ENCODE data around the gene KRTAP4-8.
"Not testable (repeated sequence)": the region's sequence is repeated elsewhere in the genome, so short reads cannot be mapped to it uniquely, and the experiment has no call there.

Gene KRTAP4-8

GRCh38 chr17:41123991-41124371 is 26.0 kb upstream of the KRTAP4-8 start, which contains the start of gene KRTAP4-12:
TSS of gene KRTAP4-12 (minus strand) at chr17:41124182. CDS start at chr17:41124122, 60 bp downstream.
- not testable (repeated sequence) for H3K4me3 ChIP-seq (ENCODE audit: low read length); H3K9me3 ChIP-seq (replicated peaks; ENCODE audit: low read length)

DNA sequence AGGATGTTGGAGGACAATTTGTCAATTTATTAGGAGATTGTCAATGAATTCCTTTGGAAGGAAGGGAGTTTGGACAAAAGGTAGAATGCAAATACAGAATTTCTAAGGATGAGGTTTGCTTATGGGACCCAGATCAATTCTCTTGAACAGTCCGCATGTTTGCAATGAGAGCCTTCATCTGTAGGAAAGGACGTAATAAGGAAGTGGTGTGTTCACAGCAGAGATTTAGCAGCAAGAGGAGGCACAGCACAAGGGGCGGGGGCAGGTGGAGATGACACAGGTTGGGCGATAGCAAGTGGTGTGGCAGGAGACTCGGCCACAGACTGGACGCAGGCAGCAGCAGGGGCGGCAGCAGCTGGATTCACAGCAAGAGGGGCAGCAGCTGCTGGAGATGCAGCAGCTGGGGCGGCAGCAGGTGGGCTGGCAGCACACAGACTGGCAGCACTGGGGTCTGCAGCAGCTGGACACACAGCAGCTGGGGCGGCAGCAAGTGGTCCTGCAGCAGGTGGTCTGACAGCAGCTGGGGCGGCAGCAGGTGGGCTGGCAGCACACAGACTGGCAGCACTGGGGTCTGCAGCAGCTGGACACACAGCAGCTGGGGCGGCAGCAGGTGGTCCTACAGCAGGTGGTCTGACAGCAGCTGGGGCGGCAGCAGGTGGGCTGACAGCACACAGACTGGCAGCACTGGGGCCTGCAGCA is 25.5 kb upstream of the KRTAP4-8 start:
- H3K4me2 ChIP-seq (ENCODE audit: low read length); H3K4me1 ChIP-seq (ENCODE audit: control insufficient read depth, insufficient read depth, low read length); H3K9me3 ChIP-seq (replicated peaks; ENCODE audit: low read length); H3K9ac ChIP-seq (ENCODE audit: low read depth, low read length); H3K27me3 ChIP-seq (ENCODE audit: control insufficient read depth, insufficient read depth, low read length); H3K36me3 ChIP-seq (ENCODE audit: insufficient read depth, low read length); H3K4me3 ChIP-seq (ENCODE audit: low read length): not testable (repeated sequence)

More at GRCh38 chr17:41123991-41124371, 26.0 kb upstream of the KRTAP4-8 start, which contains the start of gene KRTAP4-12:
- not testable (repeated sequence) for H3K9ac ChIP-seq (ENCODE audit: low read depth, low read length); H3K36me3 ChIP-seq (ENCODE audit: insufficient read depth, low read length); H3K4me2 ChIP-seq (ENCODE audit: low read length); H3K27me3 ChIP-seq (ENCODE audit: control insufficient read depth, insufficient read depth, low read length); H3K4me1 ChIP-seq (ENCODE audit: control insufficient read depth, insufficient read depth, low read length)

- Histone ChIP-seq H3K36me3 (ENCODE audit: insufficient read depth, low read length) (no peaks in the 10 kb centered on the region), H3K9me3 (replicated peaks; ENCODE audit: low read length) (no peaks in the 10 kb centered on the region), H3K4me1 (ENCODE audit: control insufficient read depth, insufficient read depth, low read length) (peaks cover 4% of the 10 kb centered on the region), H3K4me3 (ENCODE audit: low read length) (no peak overlapping the region), H3K9ac (ENCODE audit: low read depth, low read length) (no peak overlapping the region), H3K4me2 (ENCODE audit: low read length) (no peak overlapping the region), H3K27me3 (ENCODE audit: control insufficient read depth, insufficient read depth, low read length) (no peaks in the 10 kb centered on the region)
Measured at GRCh38 chr17:41121742-41122141, 23.8 kb upstream of the KRTAP4-8 start.

GRCh38 chr17:41119696-41120690 is 22.1 kb upstream of the KRTAP4-8 start:
- not testable (repeated sequence) for H3K4me1 ChIP-seq (ENCODE audit: control insufficient read depth, insufficient read depth, low read length); H3K27me3 ChIP-seq (ENCODE audit: control insufficient read depth, insufficient read depth, low read length); H3K4me2 ChIP-seq (ENCODE audit: low read length); H3K4me3 ChIP-seq (ENCODE audit: low read length); H3K9me3 ChIP-seq (replicated peaks; ENCODE audit: low read length); H3K36me3 ChIP-seq (ENCODE audit: insufficient read depth, low read length); H3K9ac ChIP-seq (ENCODE audit: low read depth, low read length)

DNA sequence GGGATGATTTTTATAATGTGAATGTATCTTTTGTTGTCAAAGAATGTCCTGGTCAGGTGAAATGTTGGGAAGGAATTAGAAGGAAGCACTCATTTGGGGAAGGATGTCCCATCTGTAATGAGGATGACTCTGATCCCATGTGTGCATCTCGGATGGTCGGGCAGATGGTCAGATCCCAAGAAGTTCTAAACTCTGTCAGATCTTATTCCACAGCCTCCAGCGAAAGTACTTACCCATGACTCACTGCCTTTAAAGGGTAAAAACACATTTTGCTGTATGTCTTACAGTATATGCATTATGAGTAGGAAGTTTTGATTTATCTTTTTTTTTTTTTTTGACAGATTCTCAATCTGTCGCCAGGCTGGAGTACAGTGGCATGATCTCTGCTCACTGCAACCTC is 20.8 kb upstream of the KRTAP4-8 start:
- Histone ChIP-seq H3K4me3 (ENCODE audit: low read length) (no peak overlapping the region), H3K9ac (ENCODE audit: low read depth, low read length) (no peak overlapping the region), H3K36me3 (ENCODE audit: insufficient read depth, low read length) (no peaks in the 10 kb centered on the region), H3K4me1 (ENCODE audit: control insufficient read depth, insufficient read depth, low read length) (no peaks in the 10 kb centered on the region), H3K4me2 (ENCODE audit: low read length) (no peak overlapping the region), H3K9me3 (replicated peaks; ENCODE audit: low read length) (no peaks in the 10 kb centered on the region), H3K27me3 (ENCODE audit: control insufficient read depth, insufficient read depth, low read length) (no peaks in the 10 kb centered on the region)

DNA sequence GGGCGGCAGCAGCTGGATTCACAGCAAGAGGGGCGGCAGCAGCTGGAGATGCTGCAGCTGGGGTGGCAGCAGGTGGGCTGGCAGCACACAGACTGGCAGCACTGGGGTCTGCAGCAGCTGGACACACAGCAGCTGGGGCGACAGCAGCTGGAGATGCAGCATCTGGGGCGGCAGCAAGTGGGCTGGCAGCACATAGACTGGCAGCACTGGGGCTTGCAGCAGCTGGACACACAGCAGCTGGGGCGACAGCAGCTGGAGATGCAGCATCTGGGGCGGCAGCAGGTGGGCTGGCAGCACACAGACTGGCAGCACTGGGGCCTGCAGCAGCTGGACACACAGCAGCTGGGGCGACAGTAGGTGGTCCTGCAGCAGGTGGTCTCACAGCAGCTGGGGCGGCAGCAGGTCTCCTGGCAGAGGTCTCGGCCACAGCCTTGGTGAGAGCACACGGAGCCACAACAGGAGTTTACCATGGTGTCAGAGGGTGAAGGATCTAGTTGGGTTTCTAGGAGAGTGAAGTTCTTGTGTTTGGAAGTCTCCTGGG is 20.0 kb upstream of the KRTAP4-8 start, which contains the start of gene KRTAP4-11:
Gene KRTAP4-11, minus strand, starts transcription at position 528 of the 541 bp plus-strand sequence. Its CDS starts 58 bp downstream, at position 470.
- not testable (repeated sequence) for H3K4me3 ChIP-seq (ENCODE audit: low read length); H3K36me3 ChIP-seq (ENCODE audit: insufficient read depth, low read length); H3K4me2 ChIP-seq (ENCODE audit: low read length)

GRCh38 chr17:41116297-41116696 is 18.4 kb upstream of the KRTAP4-8 start:
- Histone ChIP-seq H3K36me3 (ENCODE audit: insufficient read depth, low read length) (no peaks in the 10 kb centered on the region), H3K4me1 (ENCODE audit: control insufficient read depth, insufficient read depth, low read length) (no peaks in the 10 kb centered on the region)

More for the DNA sequence above, 20.0 kb upstream of the KRTAP4-8 start, which contains the start of gene KRTAP4-11:
- not testable (repeated sequence) for H3K9me3 ChIP-seq (replicated peaks; ENCODE audit: low read length); H3K9ac ChIP-seq (ENCODE audit: low read depth, low read length); H3K27me3 ChIP-seq (ENCODE audit: control insufficient read depth, insufficient read depth, low read length); H3K4me1 ChIP-seq (ENCODE audit: control insufficient read depth, insufficient read depth, low read length)

GRCh38 chr17:41111151-41111885 is 13.4 kb upstream of the KRTAP4-8 start:
- H3K27me3 ChIP-seq (ENCODE audit: control insufficient read depth, insufficient read depth, low read length): no peaks in the 10 kb centered on the region
- no peaks in the 10 kb centered on the region for H3K36me3 ChIP-seq (ENCODE audit: insufficient read depth, low read length)
- peak overlapping the region; percentile 3 for H3K9ac ChIP-seq (ENCODE audit: low read depth, low read length)
- peaks cover 5% of the 10 kb centered on the region for H3K4me1 ChIP-seq (ENCODE audit: control insufficient read depth, insufficient read depth, low read length)
- H3K4me3 ChIP-seq (ENCODE audit: low read length): no peak overlapping the region
- H3K4me2 ChIP-seq (ENCODE audit: low read length): no peak overlapping the region
- peaks cover 3% of the 10 kb centered on the region for H3K9me3 ChIP-seq (replicated peaks; ENCODE audit: low read length)

More at GRCh38 chr17:41116297-41116696, 18.4 kb upstream of the KRTAP4-8 start:
- Histone ChIP-seq H3K27me3 (ENCODE audit: control insufficient read depth, insufficient read depth, low read length) (no peaks in the 10 kb centered on the region), H3K9me3 (replicated peaks; ENCODE audit: low read length) (peaks cover 3% of the 10 kb centered on the region), H3K9ac (ENCODE audit: low read depth, low read length) (no peak overlapping the region), H3K4me3 (ENCODE audit: low read length) (no peak overlapping the region), H3K4me2 (ENCODE audit: low read length) (no peak overlapping the region)

- Histone ChIP-seq H3K9ac (ENCODE audit: low read depth, low read length) (peak overlapping the region; percentile 18), H3K4me1 (ENCODE audit: control insufficient read depth, insufficient read depth, low read length) (peaks cover 19% of the 10 kb centered on the region)
- H3K4me3 ChIP-seq (ENCODE audit: low read length); H3K4me2 ChIP-seq (ENCODE audit: low read length); H3K36me3 ChIP-seq (ENCODE audit: insufficient read depth, low read length); H3K9me3 ChIP-seq (replicated peaks; ENCODE audit: low read length); H3K27me3 ChIP-seq (ENCODE audit: control insufficient read depth, insufficient read depth, low read length): not testable (repeated sequence)
Measured at GRCh38 chr17:41108728-41109386, 10.9 kb upstream of the KRTAP4-8 start.

DNA sequence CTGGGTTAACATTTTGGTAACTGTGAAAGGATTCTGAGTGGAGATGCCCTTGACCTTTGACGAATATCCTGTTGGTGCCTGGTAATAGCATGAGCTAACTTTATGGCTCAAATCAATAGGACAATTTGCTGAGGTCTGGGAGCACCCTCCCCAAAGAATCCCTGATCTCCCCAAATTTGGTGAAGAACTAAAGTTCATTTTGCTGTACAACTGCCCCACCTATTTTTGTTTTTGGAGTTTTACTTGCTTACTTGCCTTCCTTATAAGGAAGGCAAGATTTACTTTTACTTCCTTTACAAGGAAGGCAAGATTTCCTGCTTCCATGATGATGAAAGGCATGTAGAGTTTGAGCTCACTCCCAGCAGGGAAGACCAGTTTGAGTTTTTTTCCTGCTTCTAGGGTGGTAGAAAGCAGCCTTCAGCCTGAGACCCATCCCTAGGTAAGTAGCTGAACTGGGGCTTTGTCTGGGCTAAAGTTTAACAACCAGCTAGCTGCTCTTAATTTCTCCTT is 10.1 kb upstream of the KRTAP4-8 start:
- Histone ChIP-seq H3K4me3 (ENCODE audit: low read length) (no peak overlapping the region), H3K9ac (ENCODE audit: low read depth, low read length) (peak overlapping the region; percentile 18), H3K4me2 (ENCODE audit: low read length) (no peak overlapping the region), H3K36me3 (ENCODE audit: insufficient read depth, low read length) (no peaks in the 10 kb centered on the region), H3K27me3 (ENCODE audit: control insufficient read depth, insufficient read depth, low read length) (no peaks in the 10 kb centered on the region), H3K9me3 (replicated peaks; ENCODE audit: low read length) (peaks cover under 1% of the 10 kb centered on the region), H3K4me1 (ENCODE audit: control insufficient read depth, insufficient read depth, low read length) (peaks cover 23% of the 10 kb centered on the region)
